Measurements from ENCODE around the gene GOSR2. TPM values are rescaled to one million over a fixed set of nuclear protein-coding genes. Genes with fewer than 3 reads are reported as not detected.
A peak's percentile ranks its signal among the peaks of the same experiment; 100 is the strongest.

The GOSR2 gene
- total and polyA plus RNA-seq, 2 donors: 21.8 to 27.5 TPM

DNA sequence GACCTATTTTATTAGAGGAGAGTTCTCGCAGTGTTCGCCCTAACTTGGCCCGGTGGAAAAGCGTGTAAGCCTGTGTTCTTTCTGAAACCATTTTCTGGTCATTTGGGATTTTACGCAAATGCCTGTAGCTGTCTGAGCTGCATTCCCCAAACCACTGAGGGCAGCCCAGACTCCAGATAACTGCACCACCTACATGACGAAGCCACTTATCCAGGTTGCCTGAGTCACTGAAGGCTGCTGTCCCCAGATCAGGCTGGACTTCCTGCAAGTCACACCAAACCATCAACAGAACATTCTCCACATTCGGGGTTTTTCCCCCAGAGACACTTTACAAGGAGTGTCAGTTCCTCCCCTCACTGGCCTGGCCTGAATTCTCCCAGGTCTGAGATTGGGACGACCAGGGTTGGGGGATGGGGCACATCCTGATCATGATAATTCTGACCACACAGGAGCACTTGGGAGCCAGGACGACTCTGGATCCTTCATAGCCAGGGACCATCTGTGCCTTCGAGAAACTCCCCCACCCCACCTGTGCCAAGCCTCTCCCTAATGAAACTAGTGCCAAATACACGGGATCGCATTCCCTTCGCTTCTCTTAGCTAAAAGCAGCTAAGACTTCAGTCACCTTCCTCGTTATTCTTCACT, 53.8 kb downstream of the GOSR2 start:
- no peak for DNase-seq (ENCODE audit: low read depth in 6 of 9, low spot score in 9 of 9)
- Histone ChIP-seq H3K9me3 (ENCODE audit: control insufficient read depth in 2 of 2, insufficient read depth in 1 of 2, low read length in 1 of 2) (peaks cover 0 to 3% of the 10 kb centered on the region in 2 donors), H3K4me3 (ENCODE audit: low read length in 2 of 2) (no peak overlapping the region), H3K27ac (ENCODE audit: low read depth in 1 of 2, low read length in 1 of 2) (no peak overlapping the region), H3K36me3 (ENCODE audit: control insufficient read depth in 2 of 2, insufficient read depth in 2 of 2, low read length in 1 of 2) (no peaks in the 10 kb centered on the region), H3K4me1 (ENCODE audit: control insufficient read depth in 2 of 2, insufficient read depth in 2 of 2, low read length in 2 of 2) (peaks cover 4 to 6% of the 10 kb centered on the region in 2 donors), H3K27me3 (ENCODE audit: control insufficient read depth in 2 of 2, insufficient read depth in 1 of 2, low read length in 1 of 2) (peaks cover 33 to 63% of the 10 kb centered on the region in 2 donors)
- 91% methylated on average over 14 of the region's 14 CpGs for WGBS

DNA sequence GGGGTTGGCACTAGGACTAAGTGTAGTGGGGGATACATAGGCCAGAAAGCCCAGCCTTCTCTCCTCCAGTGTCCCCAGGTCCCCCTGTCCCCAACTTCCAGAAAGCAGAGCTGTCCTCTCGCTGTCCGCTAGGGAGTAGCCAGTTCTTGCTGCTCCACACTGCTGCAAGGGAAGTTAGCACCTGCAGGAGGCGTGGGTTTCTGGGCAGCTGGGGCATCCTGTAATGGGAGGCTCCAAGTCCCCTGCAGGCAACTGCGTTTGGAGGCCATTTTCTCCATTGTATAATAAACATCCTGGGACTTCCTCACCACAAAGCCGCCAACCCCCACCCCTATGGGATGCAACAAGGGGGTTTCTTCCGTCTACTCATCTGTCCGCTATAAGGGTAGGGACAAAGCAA, 54.4 kb downstream of the GOSR2 start:
- Histone ChIP-seq H3K36me3 (ENCODE audit: control insufficient read depth in 2 of 2, insufficient read depth in 2 of 2, low read length in 1 of 2) (no peaks in the 10 kb centered on the region), H3K9me3 (ENCODE audit: control insufficient read depth in 2 of 2, insufficient read depth in 1 of 2, low read length in 1 of 2) (peaks cover 0 to 3% of the 10 kb centered on the region in 2 donors), H3K27ac (ENCODE audit: low read depth in 1 of 2, low read length in 1 of 2) (no peak overlapping the region), H3K4me1 (ENCODE audit: control insufficient read depth in 2 of 2, insufficient read depth in 2 of 2, low read length in 2 of 2) (peaks cover 4 to 6% of the 10 kb centered on the region in 2 donors), H3K4me3 (ENCODE audit: low read length in 2 of 2) (no peak overlapping the region), H3K27me3 (ENCODE audit: control insufficient read depth in 2 of 2, insufficient read depth in 1 of 2, low read length in 1 of 2) (peaks cover 36 to 69% of the 10 kb centered on the region in 2 donors)
- WGBS: 63% methylated on average over 7 of the region's 7 CpGs
- DNase-seq (ENCODE audit: low read depth in 6 of 9, low spot score in 9 of 9): peak in 1 of 9 donors; percentile 25

GRCh38 chr17:46977750-46978488, 55.0 kb downstream of the GOSR2 start:
- peaks cover 4 to 6% of the 10 kb centered on the region in 2 donors for H3K4me1 ChIP-seq (ENCODE audit: control insufficient read depth in 2 of 2, insufficient read depth in 2 of 2, low read length in 2 of 2)
- H3K27ac ChIP-seq (ENCODE audit: low read depth in 1 of 2, low read length in 1 of 2): no peak overlapping the region
- H3K9me3 ChIP-seq (ENCODE audit: control insufficient read depth in 2 of 2, insufficient read depth in 1 of 2, low read length in 1 of 2): peaks cover 0 to 3% of the 10 kb centered on the region in 2 donors
- H3K4me3 ChIP-seq (ENCODE audit: low read length in 2 of 2): no peak overlapping the region
- no peak for DNase-seq (ENCODE audit: low read depth in 6 of 9, low spot score in 9 of 9)
- H3K36me3 ChIP-seq (ENCODE audit: control insufficient read depth in 2 of 2, insufficient read depth in 2 of 2, low read length in 1 of 2): no peaks in the 10 kb centered on the region
- peaks cover 36 to 75% of the 10 kb centered on the region in 2 donors for H3K27me3 ChIP-seq (ENCODE audit: control insufficient read depth in 2 of 2, insufficient read depth in 1 of 2, low read length in 1 of 2)
- 35% methylated on average over 36 of the region's 36 CpGs for WGBS

DNA sequence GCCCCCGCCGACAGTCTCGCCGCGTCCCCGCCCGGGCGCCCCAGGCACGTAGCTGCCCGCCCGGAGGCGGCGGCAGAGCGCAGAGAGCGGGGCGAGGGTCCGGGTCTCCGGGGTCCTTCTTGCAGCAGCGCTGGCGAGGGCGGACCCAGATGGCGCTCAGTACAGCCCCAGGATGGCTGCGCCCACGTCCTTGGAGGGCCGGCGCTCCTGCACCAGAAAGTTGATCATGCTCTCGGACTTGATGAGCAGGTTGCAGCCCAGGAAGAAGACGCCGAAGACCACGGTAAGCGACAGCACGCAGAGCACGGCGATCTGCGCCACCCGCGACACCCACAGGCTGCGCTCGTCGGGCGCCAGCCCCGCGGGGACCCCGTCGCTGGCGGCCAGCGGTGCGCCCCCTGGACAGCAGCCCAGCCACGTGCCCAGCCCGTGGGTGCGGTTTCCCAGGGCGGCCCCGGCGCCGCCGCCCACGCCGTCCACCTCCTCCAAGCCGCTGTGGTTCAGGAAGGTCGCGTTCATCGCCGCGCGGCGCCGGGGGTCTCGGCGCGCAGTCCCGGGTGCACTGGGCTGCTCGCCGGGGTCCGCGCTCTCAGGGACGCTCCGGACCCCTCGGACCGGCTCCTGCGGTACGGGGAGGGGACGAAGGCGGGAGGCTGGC, 55.7 kb downstream of the GOSR2 start:
- peak in 1 of 9 donors; percentile 10 for DNase-seq (ENCODE audit: low read depth in 6 of 9, low spot score in 9 of 9)
- Histone ChIP-seq H3K9me3 (ENCODE audit: control insufficient read depth in 2 of 2, insufficient read depth in 1 of 2, low read length in 1 of 2) (peaks cover 0 to 3% of the 10 kb centered on the region in 2 donors), H3K36me3 (ENCODE audit: control insufficient read depth in 2 of 2, insufficient read depth in 2 of 2, low read length in 1 of 2) (no peaks in the 10 kb centered on the region), H3K4me3 (ENCODE audit: low read length in 2 of 2) (peak overlapping the region in 1 of 2 donors; percentile 47), H3K27me3 (ENCODE audit: control insufficient read depth in 2 of 2, insufficient read depth in 1 of 2, low read length in 1 of 2) (peaks cover 36 to 77% of the 10 kb centered on the region in 2 donors), H3K4me1 (ENCODE audit: control insufficient read depth in 2 of 2, insufficient read depth in 2 of 2, low read length in 2 of 2) (peaks cover 4 to 6% of the 10 kb centered on the region in 2 donors), H3K27ac (ENCODE audit: low read depth in 1 of 2, low read length in 1 of 2) (no peak overlapping the region)
- 2% methylated on average over 83 of the region's 83 CpGs for WGBS

- Histone ChIP-seq H3K27me3 (ENCODE audit: control insufficient read depth in 2 of 2, insufficient read depth in 1 of 2, low read length in 1 of 2) (peaks cover 36 to 79% of the 10 kb centered on the region in 2 donors), H3K4me1 (ENCODE audit: control insufficient read depth in 2 of 2, insufficient read depth in 2 of 2, low read length in 2 of 2) (peaks cover 4 to 6% of the 10 kb centered on the region in 2 donors), H3K36me3 (ENCODE audit: control insufficient read depth in 2 of 2, insufficient read depth in 2 of 2, low read length in 1 of 2) (no peaks in the 10 kb centered on the region), H3K27ac (ENCODE audit: low read depth in 1 of 2, low read length in 1 of 2) (no peak within 1 kb of the TSS), H3K4me3 (ENCODE audit: low read length in 2 of 2) (peak within 1 kb of the TSS in 1 of 2 donors; percentile 47), H3K9me3 (ENCODE audit: control insufficient read depth in 2 of 2, insufficient read depth in 1 of 2, low read length in 1 of 2) (peaks cover 0 to 6% of the 10 kb centered on the region in 2 donors)
- DNase-seq (ENCODE audit: low read depth in 6 of 9, low spot score in 9 of 9): peak in 2 of 9 donors; percentile 8 to 23
- WGBS: 2% methylated on average over 57 of the region's 57 CpGs
Observed at GRCh38 chr17:46979147-46979863, 56.3 kb downstream of the GOSR2 start, which contains the start of gene RPRML. Gene RPRML, minus strand, starts transcription at chr17:46979253. Its CDS starts 246 bp downstream, at chr17:46979007.

DNA sequence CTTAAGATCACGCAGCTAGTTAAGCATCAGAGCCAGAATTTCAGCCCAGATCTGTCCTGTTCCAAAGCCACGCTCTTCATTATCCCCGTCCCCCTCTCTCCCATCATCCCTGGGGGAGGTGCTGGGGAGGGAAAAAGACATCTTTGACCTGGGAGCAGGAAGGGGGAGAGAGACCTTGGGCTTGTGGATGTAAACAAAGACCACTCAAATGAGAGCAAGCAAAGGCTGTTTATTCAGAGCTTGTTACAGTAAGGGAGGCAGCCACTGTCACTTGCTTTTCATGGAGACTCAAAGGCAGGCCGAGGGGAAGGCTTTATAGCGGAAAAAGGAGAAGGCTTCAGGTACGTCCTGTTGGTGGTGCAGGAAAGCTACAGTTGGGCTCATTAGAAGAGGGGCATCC, 59.6 kb downstream of the GOSR2 start:
- Histone ChIP-seq H3K27ac (ENCODE audit: low read depth in 1 of 2, low read length in 1 of 2) (no peak overlapping the region), H3K9me3 (ENCODE audit: control insufficient read depth in 2 of 2, insufficient read depth in 1 of 2, low read length in 1 of 2) (peaks cover 0 to 6% of the 10 kb centered on the region in 2 donors), H3K4me1 (ENCODE audit: control insufficient read depth in 2 of 2, insufficient read depth in 2 of 2, low read length in 2 of 2) (peaks cover 4 to 6% of the 10 kb centered on the region in 2 donors), H3K36me3 (ENCODE audit: control insufficient read depth in 2 of 2, insufficient read depth in 2 of 2, low read length in 1 of 2) (no peaks in the 10 kb centered on the region), H3K27me3 (ENCODE audit: control insufficient read depth in 2 of 2, insufficient read depth in 1 of 2, low read length in 1 of 2) (peaks cover 27 to 55% of the 10 kb centered on the region in 2 donors), H3K4me3 (ENCODE audit: low read length in 2 of 2) (no peak overlapping the region)
- no peak for DNase-seq (ENCODE audit: low read depth in 6 of 9, low spot score in 9 of 9)
- WGBS: 95% methylated on average over 6 of the region's 6 CpGs

DNA sequence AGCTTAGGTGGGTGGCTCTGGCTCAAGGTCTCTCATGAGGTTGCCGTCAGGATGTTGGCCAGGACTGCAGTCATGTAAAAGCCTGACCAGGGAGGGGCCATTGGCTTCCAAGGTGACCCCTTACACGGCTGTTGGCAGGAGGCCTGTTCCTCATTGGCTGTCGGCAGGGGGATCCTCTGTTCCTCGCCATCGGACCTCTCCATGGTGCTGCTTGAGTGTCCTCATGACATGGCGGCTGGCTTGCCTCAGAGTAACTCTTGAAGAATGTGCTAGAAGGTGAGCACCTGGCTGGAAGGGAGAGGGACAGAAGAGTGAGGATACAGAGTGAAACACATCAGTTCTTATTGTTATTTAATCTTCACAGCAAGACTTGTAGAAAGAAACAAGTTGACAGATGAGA, 60.8 kb downstream of the GOSR2 start:
- no peak overlapping the region for H3K27ac ChIP-seq (ENCODE audit: low read depth in 1 of 2, low read length in 1 of 2)
- peaks cover 16 to 43% of the 10 kb centered on the region in 2 donors for H3K27me3 ChIP-seq (ENCODE audit: control insufficient read depth in 2 of 2, insufficient read depth in 1 of 2, low read length in 1 of 2)
- peaks cover 3 to 4% of the 10 kb centered on the region in 2 donors for H3K4me1 ChIP-seq (ENCODE audit: control insufficient read depth in 2 of 2, insufficient read depth in 2 of 2, low read length in 2 of 2)

DNA sequence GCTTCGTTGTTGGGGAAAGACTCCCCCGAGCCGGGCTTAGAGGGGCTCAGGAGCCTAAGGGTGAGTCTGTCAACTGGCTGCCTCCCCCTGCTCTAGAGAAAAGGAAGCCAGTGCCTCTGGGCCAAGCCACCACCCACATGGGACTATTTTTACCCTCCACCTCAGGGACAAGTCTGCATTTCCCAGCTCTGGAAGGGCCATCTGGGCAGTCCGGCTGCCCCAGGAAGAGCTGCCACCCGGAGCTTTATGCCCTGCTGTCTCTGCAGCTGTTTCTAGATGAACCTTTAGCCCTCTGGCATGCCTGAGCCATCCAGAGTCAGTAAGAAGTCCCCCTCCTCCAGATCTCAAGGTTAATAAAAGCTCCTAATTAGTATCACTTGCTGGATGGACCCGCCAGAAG, 61.4 kb downstream of the GOSR2 start:
- Histone ChIP-seq H3K4me1 (ENCODE audit: control insufficient read depth in 2 of 2, insufficient read depth in 2 of 2, low read length in 2 of 2) (peaks cover 0 to 3% of the 10 kb centered on the region in 2 donors), H3K9me3 (ENCODE audit: control insufficient read depth in 2 of 2, insufficient read depth in 1 of 2, low read length in 1 of 2) (peaks cover 0 to 2% of the 10 kb centered on the region in 2 donors), H3K4me3 (ENCODE audit: low read length in 2 of 2) (no peak overlapping the region), H3K36me3 (ENCODE audit: control insufficient read depth in 2 of 2, insufficient read depth in 2 of 2, low read length in 1 of 2) (no peaks in the 10 kb centered on the region), H3K27ac (ENCODE audit: low read depth in 1 of 2, low read length in 1 of 2) (no peak overlapping the region), H3K27me3 (ENCODE audit: control insufficient read depth in 2 of 2, insufficient read depth in 1 of 2, low read length in 1 of 2) (peaks cover 13 to 37% of the 10 kb centered on the region in 2 donors)
- DNase-seq (ENCODE audit: low read depth in 6 of 9, low spot score in 9 of 9): no peak
- WGBS: 64% methylated on average over 6 of the region's 6 CpGs

More for the DNA sequence above, 60.8 kb downstream of the GOSR2 start:
- WGBS: 76% methylated on average over 6 of the region's 6 CpGs
- H3K9me3 ChIP-seq (ENCODE audit: control insufficient read depth in 2 of 2, insufficient read depth in 1 of 2, low read length in 1 of 2): peaks cover 0 to 2% of the 10 kb centered on the region in 2 donors
- H3K36me3 ChIP-seq (ENCODE audit: control insufficient read depth in 2 of 2, insufficient read depth in 2 of 2, low read length in 1 of 2): no peaks in the 10 kb centered on the region
- no peak overlapping the region for H3K4me3 ChIP-seq (ENCODE audit: low read length in 2 of 2)
- DNase-seq (ENCODE audit: low read depth in 6 of 9, low spot score in 9 of 9): no peak
